A549 (cell line): ENCODE measurements around the gene MARCKSL1. TPM values are rescaled to one million over a fixed set of nuclear protein-coding genes. Genes with fewer than 3 reads are reported as not detected.

ENCODE experiments used
- ATAC-seq, 2 experiments: fragments of 200-7000 bp in 1 of 2; fragments of >200 bp in 1 of 2; cut with Nextera tagmentation in 1 of 2; cut with Tn5 transposase in 1 of 2; 3 replicates each; pipeline versions ENCODE4 v1.8.0 to v1.9.1; 2018 to 2020; ENCODE audit warnings: mild to moderate bottlenecking in 1 of 2, moderate library complexity in 1 of 2
- CTCF ChIA-PET: fragments of 300-600 bp; sonication (Branson Sonifier 250); formaldehyde crosslinking; extraction: SDS; loops from one replicate; lab custom pipeline; 2021; ENCODE audit warnings: antibody characterized with exemption, inconsistent platforms; lab: Yijun Ruan, JAX
- POLR2A ChIA-PET: fragments of 350-600 bp; formaldehyde crosslinking; extraction: SDS; loops from one replicate; lab custom pipeline; 2021; ENCODE audit warnings: antibody characterized with exemption, inconsistent platforms; lab: Yijun Ruan, JAX
- DNase-seq, 2 experiments: peaks; one replicate each; pipeline versions ENCODE4 v3.0.0 to v3.0.0-alpha.2; 2011 to 2016; ENCODE audit warnings: low read depth in 1 of 2, low spot score in 1 of 2
- FAIRE-seq: peaks from 2 replicates; lab custom pipeline; 2011; peaks lifted over from hg19 to GRCh38; lab: Jason Lieb, UNC
- H3K27ac ChIP-seq, 2 experiments: fragments of >200 bp; sonication (Bioruptor Twin); formaldehyde crosslinking; 3 replicates each; pipeline ENCODE4 v1.5.1; 2016 to 2017
- H3K4me1 ChIP-seq: fragments of >200 bp; sonication (Bioruptor Twin); formaldehyde crosslinking; 3 replicates; pipeline ENCODE4 v1.6.1; 2016
- H3K4me2 ChIP-seq: fragments of >200 bp; sonication (Bioruptor Twin); formaldehyde crosslinking; 3 replicates; pipeline ENCODE4 v1.6.1; 2016
- H3K4me3 ChIP-seq: fragments of >200 bp; sonication (Bioruptor Twin); formaldehyde crosslinking; 3 replicates; pipeline ENCODE4 v1.5.1; 2016
- H3K9me3 ChIP-seq: fragments of >200 bp; sonication (Bioruptor Twin); formaldehyde crosslinking; 3 replicates; pipeline ENCODE4 v1.6.1; 2016
- CBX2 ChIP-seq: fragments of 200-600 bp; sonication (generic); IDR thresholded peaks from 2 replicates; pipeline ENCODE4 v1.6.1; 2016; ENCODE audit warnings: low read depth, mild to moderate bottlenecking, borderline replicate concordance
- CEBPB ChIP-seq, 2 experiments: fragments of >200 bp in 1 of 2; sonication (Bioruptor Twin) in 1 of 2; formaldehyde crosslinking in 1 of 2; IDR thresholded peaks; 2 replicates each; pipeline ENCODE4 v1.6.1; 2012 to 2016
- CHD2 ChIP-seq: fragments of 150-350 bp; IDR thresholded peaks from 2 replicates; pipeline ENCODE4 v1.6.1; 2014; ENCODE audit warnings: low read length; ENCODE audit not compliant: partially characterized antibody
- CHD4 ChIP-seq: fragments of 200-600 bp; sonication (generic); IDR thresholded peaks from 2 replicates; pipeline ENCODE4 v1.6.1; 2016; ENCODE audit warnings: antibody characterized with exemption, mild to moderate bottlenecking, borderline replicate concordance
- EHF ChIP-seq: fragments of 250-450 bp; sonication (Bioruptor Pico); IDR thresholded peaks from 2 replicates; pipeline ENCODE4 v1.5.0; 2020; ENCODE audit warnings: mild to moderate bottlenecking
- EHMT2 ChIP-seq: fragments of 200-600 bp; sonication (generic); IDR thresholded peaks from 2 replicates; pipeline ENCODE4 v1.6.1; 2016; ENCODE audit warnings: antibody characterized with exemption, low read depth, mild to moderate bottlenecking, moderate library complexity
- ELK1 ChIP-seq: fragments of 150-350 bp; IDR thresholded peaks from 2 replicates; pipeline ENCODE4 v1.6.1; 2014; ENCODE audit warnings: low read depth, mild to moderate bottlenecking, low read length
- FOXS1 ChIP-seq: fragments of 250-450 bp; sonication (Bioruptor Pico); IDR thresholded peaks from 2 replicates; pipeline ENCODE4 v1.5.0; 2020; ENCODE audit warnings: mild to moderate bottlenecking, moderate library complexity
- HDAC2 ChIP-seq: fragments of 200-600 bp; sonication (generic); IDR thresholded peaks from 2 replicates; pipeline ENCODE4 v1.6.1; 2016
- HOXA7 ChIP-seq: fragments of 250-450 bp; sonication (Bioruptor Pico); IDR thresholded peaks from 2 replicates; pipeline ENCODE4 v1.5.0; 2020; ENCODE audit warnings: mild to moderate bottlenecking, moderate library complexity
- HOXB5 ChIP-seq: fragments of 250-450 bp; sonication (Bioruptor Pico); IDR thresholded peaks from 2 replicates; pipeline ENCODE4 v1.5.0; 2020; ENCODE audit warnings: mild to moderate bottlenecking, moderate library complexity
- JUNB ChIP-seq: fragments of >200 bp; sonication (Bioruptor Twin); formaldehyde crosslinking; IDR thresholded peaks from 2 replicates; pipeline ENCODE4 v1.6.1; 2016
- MAZ ChIP-seq: fragments of 150-350 bp; IDR thresholded peaks from 2 replicates; pipeline ENCODE4 v1.6.1; 2014; ENCODE audit warnings: antibody characterized with exemption, low read depth, low read length, borderline replicate concordance
- MYC ChIP-seq: IDR thresholded peaks from 2 replicates; pipeline ENCODE4 v1.6.1; 2012; ENCODE audit warnings: mild to moderate bottlenecking, inconsistent platforms, low read length, improper control_type of control experiment, borderline replicate concordance
- NR3C1 ChIP-seq: fragments of >200 bp; sonication (Bioruptor Twin); formaldehyde crosslinking; IDR thresholded peaks from 3 replicates; pipeline ENCODE4 v1.6.1; 2017
- POLR2AphosphoS2 ChIP-seq: conservative IDR thresholded peaks from 2 replicates; pipeline ENCODE4 v1.6.1; 2012; ENCODE audit warnings: low read length, improper control_type of control experiment, inconsistent platforms
- RFX5 ChIP-seq: fragments of 450-650 bp; IDR thresholded peaks from 2 replicates; pipeline ENCODE4 v1.7.1; 2014; ENCODE audit warnings: antibody characterized with exemption, mild to moderate bottlenecking, moderate library complexity
- TP53 ChIP-seq: fragments of 250-450 bp; sonication (Bioruptor Pico); IDR thresholded peaks from 2 replicates; pipeline ENCODE4 v1.5.0; 2021; ENCODE audit warnings: mild to moderate bottlenecking, moderate library complexity
- ZSCAN20 ChIP-seq: fragments of 250-450 bp; sonication (Bioruptor Pico); IDR thresholded peaks from 2 replicates; pipeline ENCODE4 v1.8.0; 2022; ENCODE audit warnings: mild to moderate bottlenecking, moderate library complexity
- WGBS: methylation state at CpG from one replicate; pipeline ENCODE4 v1.1.6; 2017; ENCODE audit errors: missing lambda C conversion rate; 5-methylcytosine and 5-hydroxymethylcytosine counted together
- polyA plus RNA-seq, 4 experiments: library from polyadenylated mRNA; depleted of rRNA in 3 of 4; stranded (reverse); fragments of >200 nt; fragmentation: RNase III in 1 of 4; extraction: RNeasy Plus Mini Kit Qiagen cat#74134 plus additional on column Dnase treatment in 1 of 4; gene quantifications; 2 replicates in 3 of 4; 3 replicates in 1 of 4; pipeline ENCODE4 v1.2.3, GENCODE V29; 2011 to 2017
- TF ChIP-seq, protein P1 (sequence below): fragments of 250-450 bp; sonication (Bioruptor Pico); IDR thresholded peaks from 2 replicates; pipeline ENCODE4 v1.5.0; 2020; ENCODE audit warnings: low read depth, mild to moderate bottlenecking, moderate library complexity
- TF ChIP-seq, protein P2 (sequence below): fragments of >200 bp; sonication (Bioruptor Twin); formaldehyde crosslinking; IDR thresholded peaks from 3 replicates; pipeline ENCODE4 v1.6.1; 2016
- TF ChIP-seq, protein P3 (sequence below): IDR thresholded peaks from 2 replicates; pipeline ENCODE4 v1.6.1; 2012; ENCODE audit warnings: low read depth, borderline replicate concordance
- TF ChIP-seq, protein P4 (sequence below): fragments of 200-600 bp; sonication (generic); IDR thresholded peaks from 2 replicates; pipeline ENCODE4 v1.6.1; 2016; ENCODE audit warnings: antibody characterized with exemption, mild to moderate bottlenecking, moderate library complexity
- TF ChIP-seq, protein P5 (sequence below): fragments of >200 bp; sonication (Bioruptor Twin); formaldehyde crosslinking; IDR thresholded peaks from 2 replicates; pipeline ENCODE4 v1.6.1; 2016

The MARCKSL1 gene
- polyA plus RNA-seq, 2 of the 4 experiments (the other 2 are of a cell fraction), result 62.6 to 73.2 TPM

GRCh38 chr1:32361674-32362473, 25.8 kb upstream of the MARCKSL1 start:
- ChIA-PET CTCF (no interaction called here), POLR2A (no interaction called here)
- TF ChIP-seq, protein P1, sequence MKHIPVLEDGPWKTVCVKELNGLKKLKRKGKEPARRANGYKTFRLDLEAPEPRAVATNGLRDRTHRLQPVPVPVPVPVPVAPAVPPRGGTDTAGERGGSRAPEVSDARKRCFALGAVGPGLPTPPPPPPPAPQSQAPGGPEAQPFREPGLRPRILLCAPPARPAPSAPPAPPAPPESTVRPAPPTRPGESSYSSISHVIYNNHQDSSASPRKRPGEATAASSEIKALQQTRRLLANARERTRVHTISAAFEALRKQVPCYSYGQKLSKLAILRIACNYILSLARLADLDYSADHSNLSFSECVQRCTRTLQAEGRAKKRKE (CRISPR knock-in tag), result no peak
- no peak for TF ChIP-seq MYC
- TF ChIP-seq NR3C1, result no peak
- TF ChIP-seq, protein P2, sequence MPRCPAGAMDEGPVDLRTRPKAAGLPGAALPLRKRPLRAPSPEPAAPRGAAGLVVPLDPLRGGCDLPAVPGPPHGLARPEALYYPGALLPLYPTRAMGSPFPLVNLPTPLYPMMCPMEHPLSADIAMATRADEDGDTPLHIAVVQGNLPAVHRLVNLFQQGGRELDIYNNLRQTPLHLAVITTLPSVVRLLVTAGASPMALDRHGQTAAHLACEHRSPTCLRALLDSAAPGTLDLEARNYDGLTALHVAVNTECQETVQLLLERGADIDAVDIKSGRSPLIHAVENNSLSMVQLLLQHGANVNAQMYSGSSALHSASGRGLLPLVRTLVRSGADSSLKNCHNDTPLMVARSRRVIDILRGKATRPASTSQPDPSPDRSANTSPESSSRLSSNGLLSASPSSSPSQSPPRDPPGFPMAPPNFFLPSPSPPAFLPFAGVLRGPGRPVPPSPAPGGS, result no peak
- no peak for TF ChIP-seq POLR2AphosphoS2
- TF ChIP-seq RFX5, result no peak
- H3K4me3 ChIP-seq, result no peak overlapping the region
- no peaks in the 10 kb centered on the region for H3K4me1 ChIP-seq
- H3K9me3 ChIP-seq, result no peaks in the 10 kb centered on the region
- WGBS, result 95% methylated on average over 22 of the region's 91 CpGs
- no peak for ATAC-seq
- no peak overlapping the region for H3K27ac ChIP-seq
- H3K4me2 ChIP-seq, result no peak overlapping the region
- DNase-seq, result no peak
- no peak for FAIRE-seq

DNA sequence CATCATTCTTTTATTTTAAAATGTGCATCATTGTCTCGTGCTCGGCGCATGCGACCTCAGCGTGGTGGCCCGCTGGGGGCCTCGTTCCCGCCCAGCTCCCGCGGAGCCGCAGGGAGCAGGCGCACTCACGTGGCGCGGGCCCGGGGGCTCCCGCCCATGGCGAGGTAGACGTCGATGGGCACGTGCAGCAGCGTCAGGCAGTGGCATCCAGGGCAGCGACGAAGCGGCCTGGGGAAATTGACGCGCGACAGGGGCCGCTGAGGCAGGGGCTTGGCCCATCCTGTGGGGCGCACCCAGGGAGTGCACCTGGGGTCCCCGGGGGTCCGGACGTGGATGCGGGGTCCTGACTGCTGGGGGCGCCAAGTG, 25.3 kb upstream of the MARCKSL1 start:
- H3K9me3 ChIP-seq, result no peaks in the 10 kb centered on the region
- 92% methylated on average over 22 of the region's 35 CpGs for WGBS
- no peak for DNase-seq
- TF ChIP-seq CHD4 (no peak), FOXS1 (CRISPR knock-in tag) (no peak), TP53 (CRISPR knock-in tag) (no peak), ZSCAN20 (CRISPR knock-in tag) (no peak), EHMT2 (no peak), HOXA7 (CRISPR knock-in tag) (no peak), CEBPB (IDR thresholded peaks at IDR 0.05) (no peak), MYC (no peak), HOXB5 (no peak)
- TF ChIP-seq, protein P3, sequence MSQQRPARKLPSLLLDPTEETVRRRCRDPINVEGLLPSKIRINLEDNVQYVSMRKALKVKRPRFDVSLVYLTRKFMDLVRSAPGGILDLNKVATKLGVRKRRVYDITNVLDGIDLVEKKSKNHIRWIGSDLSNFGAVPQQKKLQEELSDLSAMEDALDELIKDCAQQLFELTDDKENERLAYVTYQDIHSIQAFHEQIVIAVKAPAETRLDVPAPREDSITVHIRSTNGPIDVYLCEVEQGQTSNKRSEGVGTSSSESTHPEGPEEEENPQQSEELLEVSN, result no peak
- ATAC-seq, result no peak
- ChIA-PET CTCF (no interaction called here), POLR2A (no interaction called here)
- FAIRE-seq, result no peak
- no peaks in the 10 kb centered on the region for H3K4me1 ChIP-seq
- no peak overlapping the region for H3K4me2 ChIP-seq
- H3K4me3 ChIP-seq, result no peak overlapping the region
- no peak overlapping the region for H3K27ac ChIP-seq

DNA sequence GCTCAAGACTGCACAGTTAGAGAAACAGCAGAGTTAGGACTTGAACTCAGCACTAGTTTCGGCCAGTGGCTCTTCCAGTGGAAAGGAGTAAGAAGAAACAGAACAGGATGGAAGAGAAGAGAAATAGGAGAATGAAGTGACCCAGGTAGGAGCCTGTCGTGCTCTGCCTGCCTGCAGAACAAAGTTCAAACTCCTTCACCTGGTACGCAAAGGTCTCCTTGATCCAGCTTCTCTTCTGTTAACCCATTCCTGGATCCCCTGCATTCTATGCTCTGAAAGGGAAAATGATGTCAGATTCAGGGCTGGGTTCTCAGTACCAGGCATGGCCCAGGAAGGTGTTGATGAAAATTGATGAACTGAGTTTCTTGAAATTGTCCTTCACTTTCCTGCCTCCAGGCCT, 22.4 kb upstream of the MARCKSL1 start:
- no peak overlapping the region for H3K4me3 ChIP-seq
- DNase-seq, result no peak
- no peaks in the 10 kb centered on the region for H3K9me3 ChIP-seq
- no peak for ATAC-seq
- no peaks in the 10 kb centered on the region for H3K4me1 ChIP-seq
- ChIA-PET CTCF (interaction anchor here (0.6 to 1.1 kb wide), 2 partner anchors 43 to 161 kb away, joined by 3 read pairs; no protein-coding TSS in a partner anchor), POLR2A (no interaction called here)
- WGBS, result 77% methylated on average over 3 of the region's 3 CpGs
- H3K27ac ChIP-seq, result no peak overlapping the region
- FAIRE-seq, result no peak
- no peak overlapping the region for H3K4me2 ChIP-seq
- no peak for TF ChIP-seq MAZ
- TF ChIP-seq CHD2, result no peak
- TF ChIP-seq, protein P4, sequence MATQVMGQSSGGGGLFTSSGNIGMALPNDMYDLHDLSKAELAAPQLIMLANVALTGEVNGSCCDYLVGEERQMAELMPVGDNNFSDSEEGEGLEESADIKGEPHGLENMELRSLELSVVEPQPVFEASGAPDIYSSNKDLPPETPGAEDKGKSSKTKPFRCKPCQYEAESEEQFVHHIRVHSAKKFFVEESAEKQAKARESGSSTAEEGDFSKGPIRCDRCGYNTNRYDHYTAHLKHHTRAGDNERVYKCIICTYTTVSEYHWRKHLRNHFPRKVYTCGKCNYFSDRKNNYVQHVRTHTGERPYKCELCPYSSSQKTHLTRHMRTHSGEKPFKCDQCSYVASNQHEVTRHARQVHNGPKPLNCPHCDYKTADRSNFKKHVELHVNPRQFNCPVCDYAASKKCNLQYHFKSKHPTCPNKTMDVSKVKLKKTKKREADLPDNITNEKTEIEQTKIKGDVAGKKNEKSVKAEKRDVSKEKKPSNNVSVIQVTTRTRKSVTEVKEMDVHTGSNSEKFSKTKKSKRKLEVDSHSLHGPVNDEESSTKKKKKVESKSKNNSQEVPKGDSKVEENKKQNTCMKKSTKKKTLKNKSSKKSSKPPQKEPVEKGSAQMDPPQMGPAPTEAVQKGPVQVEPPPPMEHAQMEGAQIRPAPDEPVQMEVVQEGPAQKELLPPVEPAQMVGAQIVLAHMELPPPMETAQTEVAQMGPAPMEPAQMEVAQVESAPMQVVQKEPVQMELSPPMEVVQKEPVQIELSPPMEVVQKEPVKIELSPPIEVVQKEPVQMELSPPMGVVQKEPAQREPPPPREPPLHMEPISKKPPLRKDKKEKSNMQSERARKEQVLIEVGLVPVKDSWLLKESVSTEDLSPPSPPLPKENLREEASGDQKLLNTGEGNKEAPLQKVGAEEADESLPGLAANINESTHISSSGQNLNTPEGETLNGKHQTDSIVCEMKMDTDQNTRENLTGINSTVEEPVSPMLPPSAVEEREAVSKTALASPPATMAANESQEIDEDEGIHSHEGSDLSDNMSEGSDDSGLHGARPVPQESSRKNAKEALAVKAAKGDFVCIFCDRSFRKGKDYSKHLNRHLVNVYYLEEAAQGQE, result no peak
- TF ChIP-seq ELK1, result no peak
- no peak for TF ChIP-seq JUNB
- TF ChIP-seq, protein P1 (CRISPR knock-in tag), result no peak
- TF ChIP-seq, protein P5, sequence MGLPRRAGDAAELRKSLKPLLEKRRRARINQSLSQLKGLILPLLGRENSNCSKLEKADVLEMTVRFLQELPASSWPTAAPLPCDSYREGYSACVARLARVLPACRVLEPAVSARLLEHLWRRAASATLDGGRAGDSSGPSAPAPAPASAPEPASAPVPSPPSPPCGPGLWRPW, result no peak
- TF ChIP-seq CHD4, result no peak
- no peak for TF ChIP-seq CBX2
- TF ChIP-seq EHF (CRISPR knock-in tag), result no peak
- no peak for TF ChIP-seq HDAC2
- no peak for TF ChIP-seq ZSCAN20 (CRISPR knock-in tag)
